ENCODE measurements around the gene GALNT15. TPM values are rescaled to one million over a fixed set of nuclear protein-coding genes. Genes with fewer than 3 reads are reported as not detected.

Gene GALNT15
- total RNA-seq, 1 experiment from 2014 or later: 0.13 TPM

- no peak for DNase-seq (ENCODE audit: low read depth, low spot score)
Measured at GRCh38 chr3:16179771-16180736, 5.6 kb downstream of the GALNT15 start.

GRCh38 chr3:16180737-16181134 lies 6.3 kb downstream of the GALNT15 start:
- DNase-seq (ENCODE audit: low read depth, low spot score): no peak
- in situ Hi-C loops (cut with HindIII; ENCODE audit: low pct_unique_long_range_greater_than_20kb, low sequenced_read_pairs): no loop called here

More at GRCh38 chr3:16179771-16180736, 5.6 kb downstream of the GALNT15 start:
- in situ Hi-C loops (cut with HindIII; ENCODE audit: low pct_unique_long_range_greater_than_20kb, low sequenced_read_pairs): no loop called here

GRCh38 chr3:16181361-16181760 lies 6.9 kb downstream of the GALNT15 start:
- in situ Hi-C loops (cut with HindIII; ENCODE audit: low pct_unique_long_range_greater_than_20kb, low sequenced_read_pairs): no loop called here
- DNase-seq (ENCODE audit: low read depth, low spot score): no peak

GRCh38 chr3:16182183-16182582 lies 7.7 kb downstream of the GALNT15 start:
- in situ Hi-C loops (cut with HindIII; ENCODE audit: low pct_unique_long_range_greater_than_20kb, low sequenced_read_pairs): no loop called here
- DNase-seq (ENCODE audit: low read depth, low spot score): no peak

- DNase-seq (ENCODE audit: low read depth, low spot score): no peak
- in situ Hi-C loops (cut with HindIII; ENCODE audit: low pct_unique_long_range_greater_than_20kb, low sequenced_read_pairs): no loop called here
Measured at GRCh38 chr3:16182612-16183011, 8.1 kb downstream of the GALNT15 start.

GRCh38 chr3:16183082-16183481 lies 8.6 kb downstream of the GALNT15 start:
- no peak for DNase-seq (ENCODE audit: low read depth, low spot score)
- in situ Hi-C loops (cut with HindIII; ENCODE audit: low pct_unique_long_range_greater_than_20kb, low sequenced_read_pairs): no loop called here

- in situ Hi-C loops (cut with HindIII; ENCODE audit: low pct_unique_long_range_greater_than_20kb, low sequenced_read_pairs): no loop called here
- DNase-seq (ENCODE audit: low read depth, low spot score): no peak
Measured at GRCh38 chr3:16183601-16184270, 9.3 kb downstream of the GALNT15 start.

- in situ Hi-C loops (cut with HindIII; ENCODE audit: low pct_unique_long_range_greater_than_20kb, low sequenced_read_pairs): no loop called here
- no peak for DNase-seq (ENCODE audit: low read depth, low spot score)
Measured at GRCh38 chr3:16186086-16186485, 11.6 kb downstream of the GALNT15 start.

GRCh38 chr3:16186565-16186964 lies 12.1 kb downstream of the GALNT15 start:
- DNase-seq (ENCODE audit: low read depth, low spot score): no peak
- in situ Hi-C loops (cut with HindIII; ENCODE audit: low pct_unique_long_range_greater_than_20kb, low sequenced_read_pairs): no loop called here

GRCh38 chr3:16187213-16187790 lies 12.8 kb downstream of the GALNT15 start:
- no peak for DNase-seq (ENCODE audit: low read depth, low spot score)
- in situ Hi-C loops (cut with HindIII; ENCODE audit: low pct_unique_long_range_greater_than_20kb, low sequenced_read_pairs): no loop called here

- in situ Hi-C loops (cut with HindIII; ENCODE audit: low pct_unique_long_range_greater_than_20kb, low sequenced_read_pairs): no loop called here
- DNase-seq (ENCODE audit: low read depth, low spot score): no peak
Measured at GRCh38 chr3:16188071-16188470, 13.6 kb downstream of the GALNT15 start.

- in situ Hi-C loops (cut with HindIII; ENCODE audit: low pct_unique_long_range_greater_than_20kb, low sequenced_read_pairs): no loop called here
- no peak for DNase-seq (ENCODE audit: low read depth, low spot score)
Measured at GRCh38 chr3:16189201-16189600, 14.7 kb downstream of the GALNT15 start.

- in situ Hi-C loops (cut with HindIII; ENCODE audit: low pct_unique_long_range_greater_than_20kb, low sequenced_read_pairs): no loop called here
- no peak for DNase-seq (ENCODE audit: low read depth, low spot score)
Measured at GRCh38 chr3:16190704-16191103, 16.2 kb downstream of the GALNT15 start.

GRCh38 chr3:16191591-16191990 lies 17.1 kb downstream of the GALNT15 start:
- DNase-seq (ENCODE audit: low read depth, low spot score): no peak
- in situ Hi-C loops (cut with HindIII; ENCODE audit: low pct_unique_long_range_greater_than_20kb, low sequenced_read_pairs): no loop called here

- no peak for DNase-seq (ENCODE audit: low read depth, low spot score)
- in situ Hi-C loops (cut with HindIII; ENCODE audit: low pct_unique_long_range_greater_than_20kb, low sequenced_read_pairs): no loop called here
Measured at GRCh38 chr3:16192176-16192811, 17.8 kb downstream of the GALNT15 start.

- in situ Hi-C loops (cut with HindIII; ENCODE audit: low pct_unique_long_range_greater_than_20kb, low sequenced_read_pairs): no loop called here
- DNase-seq (ENCODE audit: low read depth, low spot score): no peak
Measured at GRCh38 chr3:16198427-16198826, 23.9 kb downstream of the GALNT15 start.

GRCh38 chr3:16199769-16200168 lies 25.3 kb downstream of the GALNT15 start:
- in situ Hi-C loops (cut with HindIII; ENCODE audit: low pct_unique_long_range_greater_than_20kb, low sequenced_read_pairs): no loop called here
- DNase-seq (ENCODE audit: low read depth, low spot score): no peak

GRCh38 chr3:16200411-16200810 lies 25.9 kb downstream of the GALNT15 start:
- in situ Hi-C loops (cut with HindIII; ENCODE audit: low pct_unique_long_range_greater_than_20kb, low sequenced_read_pairs): no loop called here
- DNase-seq (ENCODE audit: low read depth, low spot score): no peak
